KOPT-K1 (cell line): ENCODE data around the gene FOXD3.

Experiments
- H3K27ac ChIP-seq: fragments of 200-600 bp; sonication (generic); 2 replicates; pipeline ENCODE4 v1.5.1; 2016; ENCODE audit warnings: antibody characterized with exemption, mild to moderate bottlenecking, low read depth, low read length; ENCODE audit not compliant: poor library complexity, severe bottlenecking
- H3K36me3 ChIP-seq: fragments of 200-600 bp; sonication (generic); 2 replicates; pipeline ENCODE4 v1.5.1; 2017; ENCODE audit warnings: antibody characterized with exemption, mild to moderate bottlenecking, low read length, moderate library complexity; ENCODE audit not compliant: insufficient read depth
- H3K9me3 ChIP-seq: fragments of 200-600 bp; sonication (generic); 2 replicates; pipeline ENCODE4 v1.5.1; 2017; ENCODE audit warnings: antibody characterized with exemption, low read length, mild to moderate bottlenecking; ENCODE audit not compliant: insufficient read depth, poor library complexity, severe bottlenecking

Gene FOXD3

DNA sequence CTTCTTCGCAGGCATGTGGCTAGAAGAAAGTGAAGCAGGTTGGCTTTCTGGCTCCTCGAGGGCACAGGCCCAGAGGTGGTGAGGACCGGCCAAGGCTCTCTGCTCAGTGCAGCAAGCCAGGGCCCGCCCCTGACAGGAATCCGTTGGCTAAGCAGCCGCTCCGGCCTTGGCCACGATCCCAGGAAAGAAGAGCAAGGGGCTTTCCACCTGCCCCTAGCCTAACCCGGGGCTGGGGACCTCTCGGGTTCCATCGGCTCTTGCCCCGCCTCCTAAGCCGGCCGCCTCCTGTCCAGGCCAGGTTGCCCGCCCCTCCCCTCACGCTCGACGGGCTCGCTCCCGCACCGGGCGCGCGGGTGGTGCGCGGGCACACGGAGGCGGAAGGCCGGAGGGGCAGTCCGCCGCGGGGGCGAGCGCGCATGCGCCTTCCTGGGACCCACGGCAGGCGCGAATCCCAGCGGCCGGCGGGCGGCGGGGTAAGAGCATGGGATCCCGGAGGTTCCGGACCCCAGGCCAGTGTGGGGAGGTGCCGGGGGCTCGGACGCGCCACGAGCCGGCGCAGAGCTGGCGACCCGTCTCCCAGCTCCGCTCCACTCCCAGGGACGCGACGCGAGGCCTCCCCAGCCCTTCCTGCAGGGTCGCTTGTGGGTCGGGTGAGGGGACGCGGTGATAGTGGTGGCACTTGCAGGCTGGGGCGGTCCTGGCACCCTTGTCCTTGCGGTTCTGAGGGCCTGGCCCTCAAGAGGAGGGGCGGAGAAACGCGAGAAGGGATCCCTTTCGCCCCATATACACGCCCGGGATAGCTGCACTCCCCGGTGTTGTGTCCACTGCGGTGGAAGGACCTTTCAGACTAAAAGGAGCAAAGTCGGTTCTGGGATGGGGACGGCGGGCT is 45.1 kb downstream of the FOXD3 start, which contains the start of gene ALG6:
Gene ALG6, plus strand, starts transcription at position 413 of the 889 bp plus-strand sequence. CDS start 3,351 bp downstream, outside the sequence.
- Histone ChIP-seq H3K27ac (peak within 1 kb of the TSS; percentile 83), H3K9me3 (no peaks in the 10 kb centered on the region), H3K36me3 (peaks cover 21% of the 10 kb centered on the region)

DNA sequence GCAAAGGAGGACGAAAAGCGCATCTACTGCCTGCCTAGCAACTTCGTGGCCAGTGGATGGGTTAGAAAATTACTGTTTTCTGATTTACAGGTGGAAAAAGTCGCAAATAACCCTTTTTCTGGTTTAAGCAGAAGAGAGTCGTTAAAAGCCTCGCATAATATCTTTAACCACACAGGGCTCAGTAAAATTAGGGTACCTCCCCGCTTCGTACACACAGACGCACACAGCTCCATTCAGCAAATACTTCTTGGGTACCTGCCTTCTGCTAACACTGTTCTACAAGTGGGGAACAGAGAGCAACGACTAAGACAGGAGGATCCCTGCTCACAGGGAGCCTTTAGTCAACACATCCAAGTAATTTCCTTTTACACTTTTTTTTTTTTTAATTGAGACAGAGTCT is 45.8 kb downstream of the FOXD3 start:
- Histone ChIP-seq H3K9me3 (no peaks in the 10 kb centered on the region), H3K27ac (peak overlapping the region; percentile 83), H3K36me3 (peaks cover 27% of the 10 kb centered on the region)
